ENCODE measurements around the gene EID2B.

The EID2B gene

DNA sequence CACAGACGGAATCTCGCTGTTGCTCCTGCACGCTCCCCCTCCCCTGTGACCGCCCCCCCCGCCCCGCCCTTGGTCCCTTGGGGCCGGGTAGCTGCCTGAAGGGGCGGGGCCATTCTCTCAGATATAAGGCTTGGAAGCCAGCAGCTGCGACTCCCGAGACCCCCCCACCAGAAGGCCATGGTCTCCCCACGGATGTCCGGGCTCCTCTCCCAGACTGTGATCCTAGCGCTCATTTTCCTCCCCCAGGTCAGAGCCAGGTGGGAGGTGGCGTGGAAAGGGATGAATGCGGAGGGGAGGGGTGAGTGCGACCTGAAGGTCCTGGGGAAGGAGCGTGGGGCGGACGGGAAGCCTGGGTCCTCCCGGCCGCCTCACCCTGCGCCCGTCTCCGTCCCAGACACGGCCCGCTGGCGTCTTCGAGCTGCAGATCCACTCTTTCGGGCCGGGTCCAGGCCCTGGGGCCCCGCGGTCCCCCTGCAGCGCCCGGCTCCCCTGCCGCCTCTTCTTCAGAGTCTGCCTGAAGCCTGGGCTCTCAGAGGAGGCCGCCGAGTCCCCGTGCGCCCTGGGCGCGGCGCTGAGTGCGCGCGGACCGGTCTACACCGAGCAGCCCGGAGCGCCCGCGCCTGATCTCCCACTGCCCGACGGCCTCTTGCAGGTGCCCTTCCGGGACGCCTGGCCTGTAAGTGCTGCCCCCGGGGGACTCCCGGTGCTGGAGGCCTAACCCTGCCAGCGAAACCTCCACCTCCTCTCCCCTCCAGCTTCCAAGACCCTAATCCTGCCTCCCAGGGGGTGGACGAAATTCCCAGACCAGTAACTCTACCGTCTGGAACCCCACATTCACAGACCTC, 33.6 kb downstream of the EID2B start, which contains the start of gene DLL3:
DLL3 (plus strand) TSS at position 150 of the 845 bp plus-strand sequence; CDS start at position 178, 28 bp downstream.
- DNase-seq, result no peak

DNA sequence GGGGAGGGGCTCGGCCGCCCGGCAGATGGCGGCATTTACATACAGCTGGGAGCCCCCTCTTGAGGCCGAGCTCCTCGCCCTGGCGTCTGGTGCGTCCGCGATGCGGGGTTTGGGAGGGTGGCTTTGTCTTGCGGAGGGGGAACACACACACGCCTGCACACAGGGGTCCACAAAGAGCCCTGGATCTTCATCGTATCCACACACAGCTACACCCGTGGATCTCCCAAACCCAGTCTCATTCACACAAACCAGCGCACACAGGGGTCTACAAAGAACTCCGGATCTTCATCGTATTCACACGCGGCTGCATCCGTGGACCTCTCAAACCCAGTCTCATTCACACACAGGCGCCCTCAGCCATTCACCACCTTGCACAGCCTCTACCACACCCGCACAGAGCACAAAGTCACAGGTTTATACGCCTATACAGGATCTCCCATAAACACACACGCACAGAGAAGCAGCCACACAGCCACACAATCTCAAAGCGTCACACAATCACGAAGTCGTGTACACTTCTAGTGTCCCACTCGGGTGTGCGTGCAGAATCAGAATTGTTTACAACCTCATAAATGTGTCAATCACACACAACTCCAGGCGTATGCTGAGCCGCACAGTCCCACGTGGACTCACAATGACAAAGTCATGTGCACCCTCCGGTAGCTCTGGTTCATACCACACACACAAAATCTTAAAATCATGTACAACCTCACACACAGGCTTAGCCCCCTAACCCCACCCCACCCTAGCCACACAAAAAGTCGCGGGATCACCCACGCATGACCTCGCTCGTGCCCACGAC, 34.5 kb downstream of the EID2B start:
- no peak for DNase-seq

DNA sequence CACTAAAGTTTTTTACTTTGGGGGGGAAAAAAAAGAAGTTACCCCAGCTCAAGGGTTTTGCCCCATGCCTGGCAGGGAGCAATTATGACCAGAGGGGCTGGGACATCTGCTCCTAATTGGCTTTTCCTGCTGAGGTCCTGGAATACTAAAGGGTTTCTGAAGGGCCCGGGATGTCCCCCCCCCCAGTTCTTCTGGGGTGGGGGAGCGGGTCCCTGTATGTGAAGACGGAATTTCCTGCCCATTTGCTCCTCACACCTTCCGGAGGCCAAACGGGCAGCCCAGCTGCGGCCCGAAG, 35.0 kb downstream of the EID2B start:
- no peak for DNase-seq

DNA sequence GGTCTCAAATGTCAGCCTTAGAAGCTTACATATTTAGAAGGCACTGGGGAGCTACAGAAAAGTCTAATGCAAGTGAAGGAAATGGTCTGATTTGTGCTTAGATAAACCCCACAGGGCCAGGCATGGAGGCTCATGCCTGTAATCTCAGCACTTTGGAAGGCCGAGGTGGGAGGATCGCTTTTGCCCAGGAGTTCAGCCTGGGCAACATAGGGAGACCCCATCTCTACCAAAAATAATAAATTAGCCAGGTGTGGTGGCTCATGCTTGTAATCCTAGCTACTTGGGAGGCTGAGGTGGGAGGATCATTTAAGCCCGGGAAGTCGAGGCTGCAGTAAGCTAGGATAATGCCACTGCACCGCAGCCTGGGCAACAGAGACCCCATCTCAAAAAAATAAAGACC, 36.6 kb downstream of the EID2B start:
- DNase-seq, result no peak

DNA sequence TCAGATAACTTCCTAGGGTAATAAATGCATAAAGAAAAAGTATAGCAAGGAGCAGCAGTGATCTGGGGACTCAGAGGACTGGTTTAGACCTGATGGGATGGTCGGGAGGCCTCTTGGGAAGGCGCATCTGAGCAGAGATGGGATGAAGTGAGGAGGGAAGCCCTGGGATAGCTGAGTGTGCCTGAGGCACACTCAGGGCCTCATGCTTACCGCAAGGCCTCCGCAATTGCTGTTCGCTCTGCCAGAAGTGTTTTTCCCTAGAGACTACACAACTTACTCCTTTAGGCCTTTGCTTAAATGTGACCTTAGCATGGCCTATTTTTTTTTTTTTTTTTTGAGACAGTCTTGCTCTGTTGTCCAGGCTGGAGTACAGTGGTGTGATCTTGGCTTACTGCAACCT, 38.0 kb downstream of the EID2B start:
- DNase-seq, result no peak

DNA sequence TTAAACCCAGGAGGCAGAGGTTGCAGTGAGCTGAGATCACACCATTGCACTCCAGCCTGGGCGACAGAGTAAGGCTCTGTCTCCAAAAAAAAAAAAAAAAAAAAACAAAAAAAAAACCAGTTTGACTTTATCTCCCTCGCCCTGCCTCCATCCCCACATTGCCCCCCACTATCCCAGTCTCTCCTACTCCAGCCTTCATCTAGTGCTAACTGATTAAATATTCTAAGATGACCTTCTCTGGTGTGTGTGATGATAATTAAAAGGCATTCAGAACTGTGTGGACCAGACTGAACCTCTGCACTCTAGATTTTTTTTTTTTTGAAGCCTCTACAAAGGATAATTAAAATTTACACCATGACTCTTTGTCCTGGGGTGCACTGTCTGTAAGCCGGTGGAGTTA, 39.9 kb downstream of the EID2B start:
- no peak for DNase-seq

DNA sequence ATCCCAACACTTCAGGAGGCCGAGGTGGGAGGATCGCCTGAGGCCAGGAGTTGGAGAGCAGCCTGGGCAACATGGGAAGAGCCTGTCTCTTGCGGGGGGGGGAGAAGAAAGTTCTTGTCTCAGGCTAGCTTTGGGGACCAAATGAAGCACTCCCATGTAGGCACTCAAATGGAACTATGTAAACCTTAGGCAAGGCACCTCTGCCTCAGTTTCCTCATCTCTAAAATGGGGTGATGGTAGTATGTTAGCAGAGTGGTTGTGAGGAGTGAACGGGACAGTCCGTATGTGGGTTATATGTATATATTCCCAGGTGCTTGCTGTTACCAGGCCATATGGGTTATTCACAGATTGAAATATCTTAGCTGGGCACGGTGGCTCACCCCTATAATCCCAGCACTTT, 40.4 kb downstream of the EID2B start:
- DNase-seq, result no peak

DNA sequence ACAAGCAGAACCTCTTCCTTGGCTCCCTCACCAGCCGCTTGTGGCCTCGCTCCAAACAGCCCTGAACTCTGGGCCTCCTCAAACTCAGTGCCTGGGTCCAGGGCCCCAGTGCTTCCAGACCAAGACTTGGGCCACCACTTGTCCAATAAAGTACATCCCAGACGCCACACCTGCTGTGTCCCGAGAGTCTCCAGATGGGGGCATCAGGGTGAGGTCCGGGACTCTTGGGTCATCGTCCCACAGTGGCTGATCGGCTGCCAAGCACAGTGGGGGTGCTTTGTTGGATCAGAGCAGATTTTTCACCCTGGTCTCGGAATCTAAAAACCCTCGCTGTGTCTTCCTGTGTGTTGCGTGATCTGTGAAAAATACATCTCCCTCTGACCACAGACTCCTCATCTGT, 42.9 kb downstream of the EID2B start:
- DNase-seq, result no peak

DNA sequence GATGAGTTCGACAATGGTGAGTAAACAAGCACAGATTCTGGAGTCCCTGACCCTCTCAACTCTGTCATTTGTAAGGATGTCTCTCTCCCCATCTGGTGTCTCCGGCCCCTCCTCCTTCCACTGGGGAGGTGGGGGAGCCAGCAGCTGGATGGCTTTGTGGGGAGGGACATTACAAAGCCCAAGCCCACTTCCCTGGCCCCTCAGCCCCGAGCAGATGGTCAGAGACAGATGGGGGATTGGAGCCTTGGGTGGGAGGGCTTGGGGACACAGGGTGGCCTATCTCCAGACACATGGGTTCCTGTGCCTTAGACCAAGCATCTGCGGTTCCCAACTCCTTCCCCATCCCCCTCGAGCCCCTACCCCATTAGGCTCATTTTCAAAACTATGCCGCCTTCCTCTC, 49.5 kb downstream of the EID2B start:
- DNase-seq, result no peak

DNA sequence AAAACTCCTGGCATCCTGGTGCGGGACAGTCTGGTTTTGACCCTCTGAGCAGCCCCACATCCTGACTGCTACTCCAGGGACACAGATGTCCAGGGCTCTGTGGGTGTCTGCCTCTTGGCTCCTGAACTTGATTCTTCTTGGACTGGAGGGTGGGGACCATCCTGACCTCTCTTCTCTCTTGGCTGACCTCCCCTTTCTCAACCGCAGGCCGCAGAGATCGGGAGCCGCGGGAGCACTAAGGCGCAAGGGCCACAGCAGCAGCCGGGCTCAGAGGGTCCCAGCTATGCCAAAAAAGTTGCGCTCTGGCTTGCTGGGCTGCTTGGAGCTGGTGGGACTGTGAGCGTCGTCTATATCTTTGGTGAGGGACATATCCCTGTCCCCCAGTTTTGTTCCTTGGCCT, 51.0 kb downstream of the EID2B start:
- DNase-seq, result no peak

DNA sequence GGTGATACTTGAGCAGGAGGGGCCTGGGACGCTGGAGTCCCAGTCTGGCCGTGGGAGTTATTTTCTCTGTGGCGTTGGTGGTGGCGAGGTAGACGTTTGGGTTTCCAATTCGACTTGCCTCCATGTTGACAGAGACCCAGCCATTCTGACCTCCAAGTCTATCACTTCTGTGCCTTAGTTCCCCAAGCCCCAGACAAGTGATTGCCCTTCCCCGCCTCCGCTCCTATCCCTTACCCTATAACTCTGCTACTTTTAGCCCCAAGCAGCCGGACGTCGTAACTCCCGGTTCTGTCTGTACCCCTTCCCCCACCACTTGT, 51.5 kb downstream of the EID2B start:
- DNase-seq, result no peak

Data from activated gamma-delta T cell (primary cell).